ENCODE measurements around the gene TENT5A.

GRCh38 chr6:81756690-81757089 is 4.2 kb upstream of the TENT5A start:
- TF ChIP-seq CTCF (IDR thresholded peaks at IDR 0.05; ENCODE audit: low read depth, low read length, missing input control), result no peak
- no peak for TF ChIP-seq TAF1 (conservative IDR thresholded peaks at IDR 0.05)

Data from liver (tissue), 3 donors.